ENCODE data around the gene NFXL1.
A peak's percentile ranks its signal among the peaks of the same experiment; 100 is the strongest.

NFXL1 gene

DNA sequence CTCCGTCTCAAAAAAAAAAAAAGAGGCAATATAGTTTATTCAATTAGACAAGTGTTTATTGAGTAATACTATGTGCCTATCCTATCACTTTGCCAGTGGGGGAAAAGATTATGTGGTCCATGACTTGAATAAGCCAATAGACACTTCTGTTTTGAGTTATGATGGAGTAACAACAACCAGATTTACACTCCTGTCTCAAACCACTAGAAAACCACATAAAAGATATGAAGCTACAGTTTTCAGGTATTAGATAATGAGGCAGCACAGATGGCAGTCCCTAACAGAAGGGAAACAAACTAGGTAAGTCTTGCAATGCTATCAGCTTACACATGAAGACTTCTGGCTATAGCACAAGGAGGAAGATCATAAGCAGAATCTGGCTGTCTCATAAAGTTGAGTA, 22.5 kb downstream of the NFXL1 start:
- DNase-seq (ENCODE audit: low spot score), result no peak

DNA sequence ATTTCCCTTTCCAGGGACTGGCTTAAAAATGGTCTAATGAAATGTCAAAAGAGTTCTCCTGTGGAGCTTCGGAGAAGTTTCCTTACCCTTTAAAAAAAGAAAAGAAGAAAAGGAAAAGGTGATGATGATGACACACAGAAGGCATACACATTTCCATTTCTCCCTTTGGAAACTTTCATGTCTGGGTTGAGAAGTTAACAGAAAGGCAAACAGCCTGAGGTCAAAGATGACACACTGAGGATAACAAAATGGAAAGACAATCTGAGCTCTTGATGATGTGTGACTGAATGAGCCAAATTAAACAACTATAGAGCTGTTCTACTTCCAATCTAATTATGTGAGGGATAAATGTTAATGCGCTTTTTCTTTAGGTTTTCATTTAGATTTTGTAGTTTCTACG, 32.2 kb downstream of the NFXL1 start:
- DNase-seq (ENCODE audit: low spot score), result no peak

DNA sequence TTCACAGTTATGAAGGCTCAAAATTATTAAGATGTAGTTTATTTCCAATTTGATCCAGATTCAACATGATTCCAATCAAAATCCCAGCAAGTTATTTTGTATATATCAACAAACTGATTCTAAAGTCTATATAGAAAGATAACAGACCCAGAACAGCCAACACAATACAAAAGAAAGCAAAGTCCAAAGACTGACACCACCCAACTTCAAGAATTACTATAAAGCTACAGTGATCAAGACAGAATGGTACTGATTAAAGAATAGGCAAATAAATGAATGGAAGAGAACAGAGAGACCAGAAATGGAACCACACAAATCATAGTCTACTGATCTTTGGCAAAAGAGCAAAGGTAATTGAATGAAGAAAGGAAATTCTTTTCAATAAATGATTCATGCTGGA, 34.9 kb downstream of the NFXL1 start:
- DNase-seq (ENCODE audit: low spot score), result no peak

DNA sequence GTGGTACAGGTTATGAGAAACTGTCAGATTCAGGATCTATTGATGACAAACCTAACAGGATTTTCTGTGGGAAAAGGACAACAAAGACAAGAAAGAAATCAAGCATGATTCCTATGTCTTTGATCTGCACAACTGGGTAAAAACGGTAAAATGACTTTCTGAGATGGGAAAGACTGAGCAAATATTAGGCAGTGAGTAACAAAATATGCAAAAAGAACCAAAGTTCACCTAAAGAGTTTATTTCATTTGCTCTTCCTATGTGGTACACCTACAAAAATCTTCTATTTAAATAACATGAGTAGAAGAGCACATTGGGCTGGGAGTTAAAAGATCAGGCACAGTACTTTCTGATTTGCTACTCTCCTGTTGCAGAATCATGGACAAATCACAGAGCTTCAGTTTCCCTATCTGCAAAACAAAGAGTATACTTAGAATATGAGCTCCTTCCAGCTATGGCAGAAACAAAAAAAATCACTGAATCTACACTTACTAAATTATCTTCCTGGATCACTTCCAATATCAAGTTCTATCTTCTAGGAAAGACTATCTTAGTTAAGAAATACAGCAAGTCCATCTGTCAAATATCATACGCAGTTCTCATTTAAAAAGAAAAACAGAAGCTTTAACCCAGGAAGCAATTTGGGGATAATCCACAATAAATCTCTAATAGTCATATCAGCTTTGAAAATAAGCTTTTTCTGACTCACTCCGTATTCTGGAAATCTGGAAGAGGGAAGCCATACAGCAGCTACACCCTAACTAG, 37.4 kb downstream of the NFXL1 start:
- no peak for DNase-seq (ENCODE audit: low spot score)

DNA sequence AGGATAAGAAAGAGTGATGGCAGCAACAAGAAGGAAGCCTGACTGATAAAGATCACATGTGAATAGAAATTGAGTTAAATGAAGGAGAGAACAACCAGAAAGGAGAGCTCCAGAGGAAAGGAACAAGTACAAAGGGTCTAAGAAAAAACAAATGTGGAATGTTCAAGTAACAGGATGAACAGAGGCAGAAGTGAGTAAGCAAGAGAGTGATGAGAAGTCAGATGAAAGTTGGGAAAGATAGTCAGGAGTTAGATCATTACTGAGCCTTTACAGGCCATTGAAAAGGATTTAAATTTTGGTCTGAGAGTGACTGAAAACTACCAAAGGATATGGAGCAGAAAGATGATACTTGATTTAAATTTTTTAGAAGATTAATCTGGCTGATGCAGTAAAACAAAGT, 38.1 kb downstream of the NFXL1 start:
- DNase-seq (ENCODE audit: low spot score), result no peak

DNA sequence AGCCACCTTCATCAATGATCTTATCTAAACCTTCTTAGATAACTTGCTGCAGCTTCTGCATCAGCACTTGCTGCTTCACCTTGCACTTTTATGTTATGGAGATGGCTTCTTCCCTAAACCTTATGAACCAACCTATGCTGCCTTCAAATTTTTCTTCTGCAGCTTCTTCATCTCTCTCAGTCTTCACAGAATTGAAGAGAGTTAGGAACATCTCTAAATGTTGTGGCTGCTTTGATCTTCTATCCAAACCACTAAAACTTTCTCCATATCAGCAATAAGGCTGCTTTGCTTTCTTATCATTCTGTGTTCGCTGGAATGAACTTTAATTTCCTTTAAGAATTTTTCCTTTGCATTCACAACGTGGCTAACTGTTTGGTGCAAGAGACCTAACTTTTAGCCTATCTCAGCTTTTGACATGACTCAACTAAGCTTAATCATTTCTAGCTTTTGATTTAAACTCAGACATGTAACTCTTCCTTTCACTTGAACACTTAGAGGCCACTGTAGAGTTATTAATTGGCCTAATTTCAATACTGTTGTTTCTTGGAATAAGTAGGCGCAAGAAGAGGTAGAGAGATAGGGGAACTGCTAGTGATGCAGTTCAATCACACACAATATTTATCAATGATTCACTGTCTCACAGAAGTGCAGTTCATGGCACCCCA, 40.4 kb downstream of the NFXL1 start:
- DNase-seq (ENCODE audit: low spot score), result no peak

DNA sequence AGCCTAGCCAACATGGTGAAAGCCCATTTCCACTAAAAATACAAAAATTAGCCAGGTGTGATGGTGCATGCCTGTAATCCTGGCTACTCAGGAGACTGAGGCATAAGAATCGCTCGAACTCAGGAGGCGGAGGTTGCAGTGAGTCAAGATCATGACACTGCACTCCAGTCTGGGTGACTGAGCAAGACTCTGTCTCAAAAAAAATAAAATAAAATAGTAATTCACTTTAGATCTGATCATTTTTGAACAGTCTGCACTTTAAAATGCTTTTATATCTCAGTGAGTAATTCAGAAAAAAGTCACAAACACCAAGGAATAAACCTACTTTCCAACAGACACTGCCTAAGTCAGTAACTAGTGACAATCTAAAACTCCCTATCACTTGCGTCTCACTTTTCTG, 50.9 kb downstream of the NFXL1 start:
- DNase-seq (ENCODE audit: low spot score), result no peak

DNA sequence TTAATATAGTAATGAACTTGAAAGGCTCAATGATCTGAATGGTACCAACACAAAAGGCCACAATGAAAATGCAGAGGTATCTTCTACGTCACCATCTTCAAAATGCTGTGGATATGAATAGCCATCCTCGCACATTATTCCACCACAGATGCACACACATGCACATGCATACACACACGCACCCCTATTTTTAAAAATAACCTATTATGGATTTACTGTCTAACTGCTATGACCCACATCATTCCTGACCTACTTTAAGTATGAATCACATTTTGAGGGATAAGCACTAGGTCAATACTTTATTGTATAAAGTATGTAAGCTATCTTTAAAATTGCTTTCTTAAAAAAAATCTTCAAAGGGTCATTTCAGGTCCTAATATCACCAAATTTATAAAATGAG, 52.1 kb downstream of the NFXL1 start:
- no peak for DNase-seq (ENCODE audit: low spot score)

DNA sequence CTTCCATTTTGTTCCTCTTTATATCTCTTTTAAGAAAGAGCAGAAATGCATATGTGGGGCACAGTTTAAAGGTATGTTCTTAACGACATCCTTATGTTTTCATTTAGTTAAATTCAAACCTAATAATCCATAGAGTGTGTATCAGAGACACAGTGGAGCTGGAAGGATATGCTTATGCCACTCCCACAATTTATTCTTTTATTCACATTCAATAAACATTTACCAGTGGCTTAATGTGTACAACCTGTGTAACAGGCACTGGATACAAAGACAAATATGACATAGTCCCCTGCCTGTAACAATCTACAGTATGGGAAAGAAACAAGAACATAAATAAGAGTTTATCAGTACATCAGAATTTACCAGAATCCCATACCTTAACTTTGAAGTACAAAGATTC, 54.1 kb downstream of the NFXL1 start:
- no peak for DNase-seq (ENCODE audit: low spot score)

DNA sequence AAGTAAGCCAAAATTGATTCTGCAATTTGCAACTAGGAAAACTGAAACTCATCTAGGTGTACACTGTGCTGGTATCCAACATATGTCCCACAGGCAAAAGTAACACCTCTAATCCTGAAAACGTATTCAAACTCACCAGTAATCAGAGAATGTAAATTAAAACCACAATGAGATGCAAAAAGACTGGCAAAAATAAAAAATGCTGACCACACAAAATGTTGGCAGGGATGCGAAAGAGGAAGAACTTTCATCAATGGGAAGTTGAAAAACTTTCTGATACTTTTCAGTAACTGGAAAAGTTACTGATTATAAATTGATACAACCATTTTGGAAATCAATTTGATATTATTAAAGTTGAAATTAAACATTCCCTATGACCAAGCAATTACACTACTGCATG, 56.4 kb downstream of the NFXL1 start:
- DNase-seq (ENCODE audit: low spot score), result no peak

DNA sequence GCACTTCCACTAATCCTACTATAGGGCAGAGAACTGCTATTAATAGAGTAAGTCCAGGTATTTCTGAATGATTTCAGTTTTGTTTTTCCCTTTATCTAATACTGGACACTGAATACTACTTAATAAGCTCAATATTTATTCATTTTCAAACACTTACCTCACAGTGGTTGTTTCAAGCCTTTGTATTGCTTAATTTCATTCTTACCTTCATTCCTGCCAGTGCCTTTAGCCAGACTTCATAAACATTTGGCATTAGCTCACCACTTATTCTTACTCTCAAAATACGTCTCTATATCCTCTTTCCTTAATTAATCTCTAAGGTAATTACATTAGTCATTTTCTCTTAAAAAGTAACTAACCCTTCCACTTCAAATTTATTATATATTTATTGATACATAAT, 57.7 kb downstream of the NFXL1 start:
- DNase-seq (ENCODE audit: low spot score), result no peak

DNA sequence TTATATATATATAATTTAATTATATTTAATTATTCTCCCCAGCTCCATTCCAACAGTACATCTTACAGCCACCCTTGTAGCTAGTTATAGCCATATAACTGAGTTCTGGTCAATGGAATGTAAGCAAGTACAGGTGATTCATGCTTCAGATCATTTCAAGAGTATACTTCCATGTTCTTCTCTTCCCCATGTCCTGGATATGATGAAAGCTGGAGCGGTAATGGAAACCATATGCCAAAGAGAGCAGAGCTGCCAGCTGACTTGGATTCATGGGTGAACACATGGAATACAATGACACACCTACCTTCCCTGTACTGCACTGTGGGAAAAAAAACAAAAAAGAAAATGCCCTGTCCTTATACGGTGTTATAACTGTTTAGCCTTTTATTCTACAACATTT, 59.0 kb downstream of the NFXL1 start:
- no peak for DNase-seq (ENCODE audit: low spot score)

DNA sequence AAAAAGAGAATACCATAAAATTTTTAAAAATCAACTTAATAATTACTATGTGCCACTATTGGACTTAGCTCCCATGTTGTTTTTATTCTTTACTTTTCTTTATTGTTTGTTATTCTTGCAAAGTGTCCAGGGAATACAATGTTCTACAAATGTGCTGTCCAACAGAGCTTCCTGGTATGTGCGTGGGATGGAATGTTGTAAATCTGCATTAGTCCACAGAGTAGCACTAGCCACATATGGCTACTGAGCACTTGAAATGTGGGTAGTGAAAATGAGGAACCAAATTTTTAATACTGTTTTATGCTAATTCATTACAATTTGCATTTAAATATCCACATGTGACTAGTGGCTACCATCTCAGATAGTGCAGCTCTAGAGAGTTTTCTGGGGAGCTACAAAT, 62.2 kb downstream of the NFXL1 start:
- no peak for DNase-seq (ENCODE audit: low spot score)

DNA sequence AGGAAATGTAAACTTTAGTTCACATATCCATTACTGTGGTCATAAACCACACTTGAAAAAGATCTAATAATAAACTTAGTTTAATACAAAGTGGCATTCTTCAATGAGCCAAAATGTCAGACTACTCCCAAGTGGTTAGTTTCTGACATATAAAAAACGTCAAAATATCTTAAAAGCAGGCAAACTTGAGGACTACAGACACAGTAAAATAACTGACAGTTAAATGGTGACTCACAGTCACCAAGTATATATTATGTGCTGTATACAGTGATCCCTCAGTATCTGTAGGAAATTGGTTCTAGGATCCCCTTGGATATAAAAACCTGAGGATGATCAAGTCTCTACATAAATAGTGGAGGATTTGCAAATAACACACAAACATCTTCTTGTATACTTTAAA, 64.9 kb downstream of the NFXL1 start:
- no peak for DNase-seq (ENCODE audit: low spot score)

DNA sequence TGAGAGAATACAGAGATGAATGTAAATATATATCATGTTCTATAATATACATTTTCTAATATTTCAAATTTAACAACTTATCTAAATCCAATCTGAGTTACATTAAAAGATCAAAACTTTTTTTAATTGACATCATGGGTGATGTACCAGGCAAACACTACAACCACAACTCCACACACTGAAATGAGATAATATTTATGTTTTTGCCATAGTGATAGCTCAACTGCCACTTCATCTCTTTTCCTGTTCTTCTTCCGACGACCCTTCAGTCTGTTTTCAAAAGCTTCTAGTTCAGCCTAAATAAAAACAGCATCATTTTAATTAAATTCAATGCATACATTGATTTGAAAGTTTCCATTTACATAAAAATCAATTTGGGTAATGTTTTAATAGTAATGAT, 66.3 kb downstream of the NFXL1 start:
- no peak for DNase-seq (ENCODE audit: low spot score)

DNA sequence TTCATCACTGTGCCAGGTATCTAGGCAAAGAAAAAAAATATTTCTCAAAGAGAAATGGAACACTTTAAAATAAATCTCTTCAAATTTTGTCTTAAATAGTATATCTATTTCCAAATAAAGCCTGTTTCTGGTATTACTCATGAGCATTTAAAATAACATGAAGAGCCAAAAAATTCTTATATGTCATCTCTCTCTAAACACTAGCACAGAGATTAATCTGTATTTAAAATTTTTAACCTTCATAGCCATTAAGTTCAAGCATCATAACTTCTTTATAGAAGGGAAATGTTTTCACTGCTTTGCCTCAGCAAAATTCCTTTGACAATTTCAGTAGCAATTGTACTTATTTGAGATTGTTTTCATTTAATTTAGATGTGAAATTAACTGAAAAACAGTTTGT, 71.4 kb downstream of the NFXL1 start:
- no peak for DNase-seq (ENCODE audit: low spot score)

DNA sequence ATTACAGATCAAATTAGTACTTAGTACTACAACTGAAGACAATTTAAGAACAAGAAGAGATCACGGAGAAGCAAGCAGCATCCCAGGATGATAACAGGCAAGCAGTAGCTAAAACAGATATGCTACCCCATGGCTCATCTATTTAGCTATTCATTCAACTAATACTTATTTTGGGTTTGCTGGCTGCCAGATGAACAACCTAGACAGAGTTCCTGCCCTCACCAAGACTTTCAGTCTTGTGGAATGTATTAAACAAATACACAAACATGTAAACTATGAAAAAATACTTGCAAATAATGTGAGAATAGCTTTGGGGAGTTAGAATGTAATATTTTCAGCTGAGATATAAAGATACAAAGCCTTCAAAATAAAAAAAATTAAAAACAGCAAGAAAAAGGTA, 74.1 kb downstream of the NFXL1 start:
- DNase-seq (ENCODE audit: low spot score), result no peak

DNA sequence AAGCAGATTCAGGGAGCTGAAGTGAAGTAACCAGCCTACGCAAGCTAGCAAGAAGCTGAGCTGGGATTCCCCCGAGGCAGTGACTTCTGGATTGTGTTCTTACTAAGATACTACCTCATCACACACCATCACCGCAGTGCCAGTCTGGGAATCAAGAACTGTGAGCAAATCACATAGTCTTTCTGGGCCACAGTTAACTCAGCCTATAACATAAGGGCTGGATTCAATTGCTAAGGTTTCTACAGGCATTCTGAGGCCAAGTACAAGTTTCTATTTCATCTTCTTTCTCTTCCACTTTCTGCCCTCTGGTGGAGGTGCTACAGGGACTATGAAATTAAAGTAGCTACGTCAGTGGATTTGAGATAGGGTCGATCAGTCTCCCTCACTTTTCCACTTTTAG, 75.1 kb downstream of the NFXL1 start:
- no peak for DNase-seq (ENCODE audit: low spot score)

DNA sequence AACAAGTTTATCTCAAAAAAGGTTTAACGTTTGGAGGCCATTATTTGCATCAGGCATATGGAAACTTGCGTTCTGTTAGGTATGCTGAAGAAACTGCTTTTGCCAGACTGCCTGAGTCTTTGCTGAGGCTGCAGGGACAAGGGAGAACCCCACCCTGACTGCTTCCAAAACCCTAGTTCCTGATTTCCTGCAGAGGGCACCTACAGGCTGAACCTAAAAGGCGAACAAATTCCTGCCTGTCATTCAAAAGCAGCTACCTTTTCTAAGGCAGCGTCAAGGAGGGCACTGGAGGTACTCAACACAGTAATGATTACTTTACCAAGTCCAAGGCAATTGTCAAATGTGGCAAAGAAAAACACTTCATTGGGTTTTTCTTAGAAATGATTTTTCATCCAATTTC, 75.9 kb downstream of the NFXL1 start:
- no peak for DNase-seq (ENCODE audit: low spot score)

DNA sequence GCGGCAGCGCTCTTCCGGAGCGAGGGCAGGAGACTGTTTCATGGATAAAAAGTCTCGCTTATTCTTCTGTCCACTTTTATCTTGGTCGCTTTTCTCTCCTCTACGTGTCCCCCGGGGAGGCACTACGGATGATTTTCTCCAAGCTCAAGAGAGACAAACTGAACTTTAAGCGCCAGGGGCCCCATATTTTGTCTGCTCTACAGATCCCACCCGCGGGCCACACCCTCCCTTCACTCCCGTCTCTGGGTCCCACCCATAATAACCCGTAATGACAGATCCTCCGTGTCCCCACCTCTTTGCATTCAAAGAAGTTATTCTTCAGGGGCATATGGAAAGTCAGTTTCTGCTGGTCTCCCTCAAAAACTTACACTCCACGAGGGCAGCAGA, 76.5 kb downstream of the NFXL1 start, which contains the start of gene CORIN:
Gene CORIN (minus strand): TSS at position 160 of the 387 bp plus-strand sequence. CDS start 118 bp downstream, at position 42.
- peak; percentile 23 for DNase-seq (ENCODE audit: low spot score)

DNA sequence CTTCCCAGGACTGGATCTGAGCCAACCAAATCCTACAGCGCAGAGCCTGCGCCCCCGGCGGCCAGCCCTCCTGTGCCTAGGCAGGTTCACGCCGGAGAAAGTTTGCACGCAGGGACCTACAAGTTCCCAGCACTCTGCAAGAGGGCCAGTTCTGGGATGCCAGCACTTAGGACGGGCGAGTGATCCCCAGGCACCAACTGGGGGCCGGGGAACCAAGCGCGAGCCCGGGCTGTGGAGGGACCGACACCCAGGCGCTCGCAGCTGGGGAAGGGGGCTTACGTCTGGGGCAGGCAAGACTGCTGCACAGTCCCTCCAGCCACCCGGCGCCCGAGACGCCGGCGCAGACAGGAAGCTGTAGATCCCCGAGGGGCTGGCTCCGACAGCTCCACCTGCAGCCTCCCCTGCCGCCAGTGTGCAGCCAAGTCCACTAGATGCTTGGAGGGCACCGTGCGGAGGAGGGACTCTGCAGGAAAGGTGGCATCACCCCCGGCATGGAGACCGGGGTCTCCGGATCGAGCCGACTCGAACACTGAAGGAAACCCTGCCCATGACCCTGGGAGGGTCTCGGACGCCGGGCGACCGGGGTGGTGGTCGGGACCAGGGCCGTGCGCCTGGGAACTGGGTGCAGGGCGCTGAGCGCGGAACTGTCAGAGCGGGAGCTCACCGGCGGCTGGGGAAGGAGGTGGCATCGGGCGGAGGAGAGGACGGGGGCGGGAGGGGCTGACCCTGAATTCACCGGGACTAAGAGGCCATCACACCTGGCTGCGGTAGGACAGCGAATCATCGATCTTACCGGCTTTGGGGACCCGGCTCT, 77.1 kb downstream of the NFXL1 start:
- DNase-seq (ENCODE audit: low spot score), result peak; percentile 40

DNA sequence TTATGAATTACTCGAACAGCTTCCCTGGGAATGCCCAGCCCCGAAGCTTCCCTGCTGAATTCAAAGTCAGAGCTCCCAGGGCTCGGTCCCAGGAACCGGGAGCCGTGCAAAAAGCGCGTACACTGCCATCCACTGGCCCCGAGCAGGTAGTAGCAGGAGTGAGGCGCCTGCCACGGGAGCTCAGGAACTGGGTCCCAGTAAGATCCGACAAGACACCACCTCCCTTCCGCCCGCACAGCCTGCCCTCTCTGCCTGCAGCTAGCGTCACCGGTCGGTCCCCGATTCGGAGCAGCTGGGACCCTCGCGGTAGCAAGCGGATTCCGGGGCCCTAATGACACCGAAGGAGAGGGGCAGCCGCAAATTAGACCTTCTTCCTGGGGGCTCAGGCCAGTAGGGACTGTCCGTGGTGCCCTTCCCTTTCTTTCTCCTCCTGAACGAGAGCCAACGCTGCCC, 77.7 kb downstream of the NFXL1 start:
- DNase-seq (ENCODE audit: low spot score), result peak; percentile 85

DNA sequence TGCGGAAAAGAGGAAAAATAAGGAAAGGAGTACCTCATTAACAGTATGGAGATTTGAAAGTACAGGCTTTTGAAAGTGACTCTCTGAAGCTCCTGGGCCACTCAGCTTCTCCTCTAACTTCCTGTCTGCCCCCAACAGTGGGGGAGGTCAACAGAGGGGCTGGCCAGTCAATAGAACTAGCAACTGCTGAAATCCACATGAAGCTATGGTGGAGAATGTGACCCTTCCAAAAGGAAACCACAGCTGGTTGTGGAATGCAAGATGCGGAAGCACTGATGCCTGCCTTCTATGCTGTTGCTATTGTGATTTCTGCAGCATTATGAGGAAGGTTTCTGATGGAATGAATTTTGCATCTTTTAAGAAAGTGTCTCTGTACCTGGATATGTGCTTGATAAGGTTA, 78.9 kb downstream of the NFXL1 start:
- no peak for DNase-seq (ENCODE audit: low spot score)

Measured in LoVo (cell line).